Sigmoid colon (tissue), 4 donors: ENCODE data around the gene UBAC1.

Experiments
- CTCF ChIP-seq, 4 experiments: fragments of 450-650 bp in 3 of 4; fragments of 200-600 bp in 1 of 4; IDR thresholded peaks; one replicate each; pipeline ENCODE4 v1.5.1; 2016 to 2019; ENCODE audit warnings: antibody characterized with exemption in 4 of 4, mild to moderate bottlenecking in 3 of 4, moderate library complexity in 2 of 4
- EP300 ChIP-seq, 4 donors: sonication (generic); formaldehyde crosslinking; IDR thresholded peaks; one replicate each; pipeline ENCODE4 v1.6.1; 2017; ENCODE audit warnings: antibody characterized with exemption in 4 of 4

- TF ChIP-seq CTCF (IDR thresholded peaks at IDR 0.05): no peak
- TF ChIP-seq EP300 (IDR thresholded peaks at IDR 0.05): no peak
Observed at GRCh38 chr9:135946392-135946994, 14.7 kb downstream of the UBAC1 start.
